Smooth muscle cell (in vitro differentiated cells): ENCODE results near the gene GPD2. TPM values are rescaled to one million over a fixed set of nuclear protein-coding genes. Genes with fewer than 3 reads are reported as not detected.

ENCODE experiments used
- DNase-seq: peaks from one replicate; lab custom pipeline; 2025; ENCODE audit not compliant: unreplicated experiment; lab: John Stamatoyannopoulos, UW
- H2AFZ ChIP-seq: fragments of 200-600 bp; sonication (generic); 2 replicates; pipeline ENCODE4 v1.6.0; 2016; ENCODE audit warnings: antibody characterized with exemption, low read depth, mild to moderate bottlenecking
- H3F3A ChIP-seq: fragments of 200-600 bp; sonication (generic); 2 replicates; pipeline ENCODE4 v1.6.0; 2017; ENCODE audit warnings: antibody characterized with exemption, low read depth
- H3K27ac ChIP-seq: fragments of 200-600 bp; sonication (generic); 2 replicates; pipeline ENCODE4 v1.5.1; 2016; ENCODE audit warnings: low read depth, mild to moderate bottlenecking
- H3K27me3 ChIP-seq: fragments of 200-600 bp; sonication (generic); 2 replicates; pipeline ENCODE4 v1.6.1; 2016; ENCODE audit warnings: low read depth, mild to moderate bottlenecking
- H3K36me3 ChIP-seq: fragments of 200-600 bp; sonication (generic); 2 replicates; pipeline ENCODE4 v1.5.1; 2016; ENCODE audit warnings: low read depth
- H3K4me1 ChIP-seq: fragments of 200-600 bp; sonication (generic); 2 replicates; pipeline ENCODE4 v1.5.1; 2016; ENCODE audit warnings: low read depth
- H3K4me2 ChIP-seq: fragments of 200-600 bp; sonication (generic); 2 replicates; pipeline ENCODE4 v1.6.0; 2016; ENCODE audit warnings: mild to moderate bottlenecking
- H3K4me3 ChIP-seq: fragments of 200-600 bp; sonication (generic); 2 replicates; pipeline ENCODE4 v1.5.1; 2016; ENCODE audit warnings: mild to moderate bottlenecking
- H3K79me2 ChIP-seq: fragments of 200-600 bp; sonication (generic); 2 replicates; pipeline ENCODE4 v1.6.0; 2016; ENCODE audit warnings: low read depth, mild to moderate bottlenecking
- H3K9ac ChIP-seq: fragments of 200-600 bp; sonication (generic); 2 replicates; pipeline ENCODE4 v1.6.0; 2016; ENCODE audit warnings: low read depth
- H3K9me3 ChIP-seq: fragments of 200-600 bp; sonication (generic); replicated peaks from 2 replicates; pipeline ENCODE4 v1.5.1; 2016; ENCODE audit warnings: low read depth
- H4K20me1 ChIP-seq: fragments of 200-600 bp; sonication (generic); 2 replicates; pipeline ENCODE4 v1.6.0; 2016; ENCODE audit warnings: low read depth
- WGBS: methylation state at CpG from one replicate; pipeline ENCODE4 v1.1.7; 2016; ENCODE audit warnings: low lambda C conversion rate; 5-methylcytosine and 5-hydroxymethylcytosine counted together
- polyA plus RNA-seq: library from polyadenylated mRNA; unstranded; fragments of >200 nt; fragmentation: Nextera tagmentation; extraction: Ambion mirVana; gene quantifications from 2 replicates; pipeline ENCODE4 v1.2.1, GENCODE V29; 2016
- total RNA-seq: library from RNA; depleted of rRNA; stranded (reverse); fragments of >200 nt; gene quantifications from 2 replicates; pipeline ENCODE4 v1.2.3, GENCODE V29; 2014
- TF ChIP-seq, protein P1 (sequence below): fragments of 200-600 bp; sonication (generic); IDR thresholded peaks from 2 replicates; pipeline ENCODE4 v1.5.1; 2017; ENCODE audit warnings: borderline replicate concordance, mild to moderate bottlenecking, antibody characterized with exemption; ENCODE audit not compliant: insufficient read depth, poor library complexity, severe bottlenecking

The GPD2 gene
- total and polyA plus RNA-seq, 2 experiments from 2014 or later: 5.6 to 25.8 TPM

DNA sequence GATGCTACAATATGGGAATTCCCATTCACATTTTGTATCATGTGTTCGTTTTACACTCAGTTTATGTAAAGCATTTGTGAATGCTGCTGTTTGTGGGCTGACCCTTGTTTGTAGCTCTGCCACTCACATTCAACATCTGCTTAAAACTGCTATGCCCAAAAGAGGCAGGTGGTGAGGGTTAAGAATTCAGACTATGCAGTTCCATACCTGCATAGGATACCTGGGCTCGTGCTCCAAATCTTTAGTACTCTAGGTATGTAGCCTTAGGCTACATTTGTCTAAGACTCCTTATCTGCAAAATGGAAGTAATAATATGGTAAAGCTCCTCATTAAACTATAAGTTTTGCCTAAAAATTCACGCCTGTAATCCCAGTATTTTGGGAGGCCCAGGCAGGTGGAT, 199.5 kb downstream of the GPD2 start:
- no peak overlapping the region for H3K4me3 ChIP-seq
- H3K27ac ChIP-seq: no peak overlapping the region
- DNase-seq: no peak
- H3K9ac ChIP-seq: no peak overlapping the region
- H3K9me3 ChIP-seq: no peaks in the 10 kb centered on the region
- TF ChIP-seq, protein P1, sequence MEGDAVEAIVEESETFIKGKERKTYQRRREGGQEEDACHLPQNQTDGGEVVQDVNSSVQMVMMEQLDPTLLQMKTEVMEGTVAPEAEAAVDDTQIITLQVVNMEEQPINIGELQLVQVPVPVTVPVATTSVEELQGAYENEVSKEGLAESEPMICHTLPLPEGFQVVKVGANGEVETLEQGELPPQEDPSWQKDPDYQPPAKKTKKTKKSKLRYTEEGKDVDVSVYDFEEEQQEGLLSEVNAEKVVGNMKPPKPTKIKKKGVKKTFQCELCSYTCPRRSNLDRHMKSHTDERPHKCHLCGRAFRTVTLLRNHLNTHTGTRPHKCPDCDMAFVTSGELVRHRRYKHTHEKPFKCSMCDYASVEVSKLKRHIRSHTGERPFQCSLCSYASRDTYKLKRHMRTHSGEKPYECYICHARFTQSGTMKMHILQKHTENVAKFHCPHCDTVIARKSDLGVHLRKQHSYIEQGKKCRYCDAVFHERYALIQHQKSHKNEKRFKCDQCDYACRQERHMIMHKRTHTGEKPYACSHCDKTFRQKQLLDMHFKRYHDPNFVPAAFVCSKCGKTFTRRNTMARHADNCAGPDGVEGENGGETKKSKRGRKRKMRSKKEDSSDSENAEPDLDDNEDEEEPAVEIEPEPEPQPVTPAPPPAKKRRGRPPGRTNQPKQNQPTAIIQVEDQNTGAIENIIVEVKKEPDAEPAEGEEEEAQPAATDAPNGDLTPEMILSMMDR: no peak
- H3K4me2 ChIP-seq: no peak overlapping the region
- no peaks in the 10 kb centered on the region for H3F3A ChIP-seq
- whole genome bisulfite sequencing: 70% methylated on average over 3 of the region's 3 CpGs
- no peaks in the 10 kb centered on the region for H3K79me2 ChIP-seq
- no peaks in the 10 kb centered on the region for H3K4me1 ChIP-seq
- H2AFZ ChIP-seq: no peak overlapping the region
- H3K36me3 ChIP-seq: no peaks in the 10 kb centered on the region
- no peaks in the 10 kb centered on the region for H3K27me3 ChIP-seq
- no peaks in the 10 kb centered on the region for H4K20me1 ChIP-seq

Other genes with a start within 250 kb of the GPD2 start
- gene NR4A2, start 103.7 kb upstream of the GPD2 start, total RNA-seq: 6.7 and 12.3 TPM in 2 replicates
- 14.1 and 14.5 TPM in 2 replicates for gene NR4A2, start 103.7 kb upstream of the GPD2 start, polyA plus RNA-seq